Measurements from ENCODE around the gene ANK2.

Gene ANK2

GRCh38 chr4:113122066-113122465 is 72.6 kb downstream of the ANK2 start:
- H3K4me3 ChIP-seq (ENCODE audit: low read depth, low read length): no peak overlapping the region
- TF ChIP-seq MYC (IDR thresholded peaks at IDR 0.05; ENCODE audit: low read depth, low read length): no peak
- no peak for TF ChIP-seq POLR2A (IDR thresholded peaks at IDR 0.05; ENCODE audit: extremely low read depth, insufficient read length)
- TF ChIP-seq MAX (IDR thresholded peaks at IDR 0.05; ENCODE audit: low read depth, low read length): no peak
- no peak for TF ChIP-seq CTCF (IDR thresholded peaks at IDR 0.05; ENCODE audit: low read depth, low read length)
- peak; percentile 38 for DNase-seq (ENCODE audit: low read depth)

GRCh38 chr4:113125418-113125817 is 76.0 kb downstream of the ANK2 start:
- DNase-seq (ENCODE audit: low read depth): no peak
- H3K4me3 ChIP-seq (ENCODE audit: low read depth, low read length): no peak overlapping the region
- TF ChIP-seq MYC (IDR thresholded peaks at IDR 0.05; ENCODE audit: low read depth, low read length) (no peak), MAX (IDR thresholded peaks at IDR 0.05; ENCODE audit: low read depth, low read length) (no peak), POLR2A (IDR thresholded peaks at IDR 0.05; ENCODE audit: extremely low read depth, insufficient read length) (no peak), CTCF (IDR thresholded peaks at IDR 0.05; ENCODE audit: low read depth, low read length) (no peak)

GRCh38 chr4:113131136-113131535 is 81.7 kb downstream of the ANK2 start:
- TF ChIP-seq POLR2A (IDR thresholded peaks at IDR 0.05; ENCODE audit: extremely low read depth, insufficient read length): no peak
- TF ChIP-seq MYC (IDR thresholded peaks at IDR 0.05; ENCODE audit: low read depth, low read length): no peak
- TF ChIP-seq CTCF (IDR thresholded peaks at IDR 0.05; ENCODE audit: low read depth, low read length): no peak
- no peak for TF ChIP-seq MAX (IDR thresholded peaks at IDR 0.05; ENCODE audit: low read depth, low read length)
- no peak for DNase-seq (ENCODE audit: low read depth)
- no peak overlapping the region for H3K4me3 ChIP-seq (ENCODE audit: low read depth, low read length)

GRCh38 chr4:113131621-113132020 is 82.2 kb downstream of the ANK2 start:
- no peak overlapping the region for H3K4me3 ChIP-seq (ENCODE audit: low read depth, low read length)
- no peak for TF ChIP-seq MAX (IDR thresholded peaks at IDR 0.05; ENCODE audit: low read depth, low read length)
- no peak for TF ChIP-seq MYC (IDR thresholded peaks at IDR 0.05; ENCODE audit: low read depth, low read length)
- TF ChIP-seq CTCF (IDR thresholded peaks at IDR 0.05; ENCODE audit: low read depth, low read length): no peak
- no peak for TF ChIP-seq POLR2A (IDR thresholded peaks at IDR 0.05; ENCODE audit: extremely low read depth, insufficient read length)
- DNase-seq (ENCODE audit: low read depth): no peak

GRCh38 chr4:113141901-113142346 is 92.5 kb downstream of the ANK2 start:
- no peak for TF ChIP-seq MYC (IDR thresholded peaks at IDR 0.05; ENCODE audit: low read depth, low read length)
- no peak for TF ChIP-seq MAX (IDR thresholded peaks at IDR 0.05; ENCODE audit: low read depth, low read length)
- no peak for TF ChIP-seq POLR2A (IDR thresholded peaks at IDR 0.05; ENCODE audit: extremely low read depth, insufficient read length)
- TF ChIP-seq CTCF (IDR thresholded peaks at IDR 0.05; ENCODE audit: low read depth, low read length): no peak
- DNase-seq (ENCODE audit: low read depth): no peak
- H3K4me3 ChIP-seq (ENCODE audit: low read depth, low read length): no peak overlapping the region

GRCh38 chr4:113142351-113142750 is 92.9 kb downstream of the ANK2 start:
- DNase-seq (ENCODE audit: low read depth): no peak
- TF ChIP-seq MYC (IDR thresholded peaks at IDR 0.05; ENCODE audit: low read depth, low read length): no peak
- no peak overlapping the region for H3K4me3 ChIP-seq (ENCODE audit: low read depth, low read length)
